H1 (cell line): ENCODE results near the gene CCNL2. TPM values are rescaled to one million over a fixed set of nuclear protein-coding genes. Genes with fewer than 3 reads are reported as not detected.

Experiments used
- BRCA1 ChIP-seq: IDR thresholded peaks from 2 replicates; pipeline ENCODE4 v1.6.1; 2012; ENCODE audit warnings: low read depth, low read length, improper control_type of control experiment
- CHD2 ChIP-seq: IDR thresholded peaks from 2 replicates; pipeline ENCODE4 v1.6.1; 2012; ENCODE audit warnings: low read length, improper control_type of control experiment
- CHD7 ChIP-seq: fragments of 300-600 bp; sonication (generic); IDR thresholded peaks from 2 replicates; pipeline ENCODE4 v1.7.1; 2012; ENCODE audit warnings: low read length, moderate library complexity, mild to moderate bottlenecking, inconsistent platforms; ENCODE audit not compliant: insufficient replicate concordance
- GTF2F1 ChIP-seq: IDR thresholded peaks from 2 replicates; pipeline ENCODE4 v1.6.1; 2012; ENCODE audit warnings: low read depth, low read length, improper control_type of control experiment, borderline replicate concordance
- NRF1 ChIP-seq: IDR thresholded peaks from 2 replicates; pipeline ENCODE4 v1.6.1; 2011; ENCODE audit warnings: mild to moderate bottlenecking, low read depth, low read length, improper control_type of control experiment
- RXRA ChIP-seq: IDR thresholded peaks from 2 replicates; pipeline ENCODE4 v1.6.1; 2011; ENCODE audit warnings: low read depth, mild to moderate bottlenecking, low read length, moderate library complexity; ENCODE audit not compliant: insufficient read depth
- SIN3A ChIP-seq, 2 experiments: IDR thresholded peaks in 1 of 2; conservative IDR thresholded peaks in 1 of 2; 2 replicates each; pipeline ENCODE4 v1.6.1; 2011 to 2012; ENCODE audit warnings: low read length in 2 of 2, improper control_type of control experiment in 1 of 2, low read depth in 1 of 2, mild to moderate bottlenecking in 1 of 2
- TBP ChIP-seq: IDR thresholded peaks from 2 replicates; pipeline ENCODE4 v1.6.1; 2011; ENCODE audit warnings: low read depth, low read length, improper control_type of control experiment
- polyA plus RNA-seq, 7 experiments: library from polyadenylated mRNA; depleted of rRNA in 3 of 7; stranded (reverse) in 5 of 7; unstranded in 2 of 7; fragments of >200 nt in 5 of 7; fragments of 200-250 nt in 2 of 7; gene quantifications; 1 replicate in 5 of 7; 2 replicates in 1 of 7; 4 replicates in 1 of 7; pipeline versions ENCODE4 v1.2.1 to v1.2.3, GENCODE V29; 2011 to 2013; ENCODE audit warnings: missing spikeins in 2 of 7, mixed read lengths in 2 of 7
- total RNA-seq: library from RNA; stranded (reverse); fragmentation: NEBNext Ultra II Directional; extraction: Animal tissue kit (Norgen Biotek cat#: 25700); gene quantifications from 2 replicates; pipeline ENCODE4 v1.2.1, GENCODE V29; 2021

CCNL2 gene
- total and polyA plus RNA-seq, 2 of the 8 experiments (the other 6 are each of a cell fraction or from before 2014, with no cell fraction given) = 79.8 to 120 TPM

- TF ChIP-seq CHD7 (no peak), RXRA (no peak), BRCA1 (no peak), TBP (no peak), NRF1 (no peak), SIN3A (conservative IDR thresholded peaks at IDR 0.05 in 1 of 2, IDR thresholded peaks at IDR 0.05 in 1 of 2; ENCODE audit: low read depth in 1 of 2, low read length in 2 of 2) (no peak), GTF2F1 (no peak), CHD2 (no peak)
These were observed 57.0 kb downstream of the CCNL2 start (continued) for GRCh38 chr1:1342061-1342562.
